OCI-LY3 (cell line): ENCODE results near the gene FAM131A.

Source experiments
- H2AFZ ChIP-seq: fragments of 200-600, 300-600 bp; shearing (Covaris generic); 2 replicates; pipeline ENCODE4 v1.6.0; 2014; ENCODE audit warnings: antibody characterized with exemption, low read depth, low read length
- H3K27ac ChIP-seq: fragments of 200-600, 300-600 bp; sonication (generic); 2 replicates; pipeline ENCODE4 v1.5.1; 2014; ENCODE audit warnings: mild to moderate bottlenecking, low read length, moderate library complexity, mixed read lengths
- H3K27me3 ChIP-seq: fragments of 200-600, 300-600 bp; sonication (generic); 2 replicates; pipeline ENCODE4 v1.6.1; 2014; ENCODE audit warnings: low read depth, low read length, mixed read lengths
- H3K36me3 ChIP-seq: fragments of 200-600, 300-600 bp; sonication (generic); replicated peaks from 2 replicates; pipeline ENCODE3; 2014; ENCODE audit warnings: low read depth, low read length, mixed read lengths
- H3K4me1 ChIP-seq: fragments of 300-600, 200-600 bp; sonication (generic); 2 replicates; pipeline ENCODE4 v1.6.1; 2014; ENCODE audit warnings: low read length, mixed read lengths
- H3K4me2 ChIP-seq: fragments of 200-600, 300-600 bp; sonication (generic); 2 replicates; pipeline ENCODE4 v1.6.1; 2014; ENCODE audit warnings: low read length, mixed read lengths
- H3K4me3 ChIP-seq: fragments of 300-600, 200-600 bp; sonication (generic); 2 replicates; pipeline ENCODE4 v1.5.1; 2014; ENCODE audit warnings: antibody characterized with exemption, mild to moderate bottlenecking, low read length, moderate library complexity
- H3K79me2 ChIP-seq: fragments of 300-600, 200-600 bp; shearing (Covaris generic); 2 replicates; pipeline ENCODE4 v1.6.1; 2014; ENCODE audit warnings: mild to moderate bottlenecking, low read length, mixed read lengths
- H3K9ac ChIP-seq: fragments of 300-600, 200-600 bp; shearing (Covaris generic); 2 replicates; pipeline ENCODE4 v1.6.0; 2014; ENCODE audit warnings: mild to moderate bottlenecking, low read length, moderate library complexity
- H3K9me3 ChIP-seq: fragments of 200-600, 300-600 bp; shearing (Covaris generic); 2 replicates; pipeline ENCODE4 v1.6.1; 2014; ENCODE audit warnings: low read length, mixed read lengths; ENCODE audit not compliant: insufficient read depth
- H4K20me1 ChIP-seq: fragments of 200-600, 300-600 bp; sonication (generic); 2 replicates; pipeline ENCODE4 v1.6.1; 2016; ENCODE audit warnings: low read length, mixed read lengths; ENCODE audit not compliant: insufficient read depth
- CTCF ChIP-seq: fragments of 200-600, 300-600 bp; sonication (generic); IDR thresholded peaks from 2 replicates; pipeline ENCODE4 v1.5.1; 2014; ENCODE audit warnings: antibody characterized with exemption, low read length, low read depth
- EZH2phosphoT487 ChIP-seq: fragments of 200-600 bp; shearing (Covaris generic); IDR thresholded peaks from 2 replicates; pipeline ENCODE4 v1.6.1; 2018; ENCODE audit warnings: antibody characterized with exemption, mixed run types, low read depth

Gene FAM131A

GRCh38 chr3:184383033-184383740 lies 45.8 kb downstream of the FAM131A start:
- H4K20me1 ChIP-seq = no peaks in the 10 kb centered on the region
- no peak overlapping the region for H3K9ac ChIP-seq
- H3K9me3 ChIP-seq = no peaks in the 10 kb centered on the region
- no peak overlapping the region for H3K4me3 ChIP-seq
- no peaks in the 10 kb centered on the region for H3K27me3 ChIP-seq
- H3K27ac ChIP-seq = no peak overlapping the region
- TF ChIP-seq CTCF (no peak), EZH2phosphoT487 (no peak)
- no peaks in the 10 kb centered on the region for H3K36me3 ChIP-seq
- no peaks in the 10 kb centered on the region for H3K79me2 ChIP-seq
- no peak overlapping the region for H2AFZ ChIP-seq
- no peaks in the 10 kb centered on the region for H3K4me1 ChIP-seq
- H3K4me2 ChIP-seq = no peak overlapping the region

- Histone ChIP-seq H3K4me1 (no peaks in the 10 kb centered on the region), H3K9me3 (no peaks in the 10 kb centered on the region), H3K79me2 (no peaks in the 10 kb centered on the region)
Observed at GRCh38 chr3:184384342-184384741, 46.9 kb downstream of the FAM131A start.

GRCh38 chr3:184384856-184385422 lies 47.5 kb downstream of the FAM131A start:
- H3K4me1 ChIP-seq = no peaks in the 10 kb centered on the region
- no peak overlapping the region for H3K4me3 ChIP-seq
- H3K27me3 ChIP-seq = no peaks in the 10 kb centered on the region
- H3K9me3 ChIP-seq = no peaks in the 10 kb centered on the region
- no peaks in the 10 kb centered on the region for H3K79me2 ChIP-seq
- H3K27ac ChIP-seq = no peak overlapping the region
- H3K36me3 ChIP-seq = no peaks in the 10 kb centered on the region
- no peaks in the 10 kb centered on the region for H4K20me1 ChIP-seq
- no peak overlapping the region for H3K9ac ChIP-seq
- no peak overlapping the region for H3K4me2 ChIP-seq
- TF ChIP-seq EZH2phosphoT487 = no peak
- no peak for TF ChIP-seq CTCF
- no peak overlapping the region for H2AFZ ChIP-seq

More at GRCh38 chr3:184384342-184384741, 46.9 kb downstream of the FAM131A start:
- Histone ChIP-seq H3K4me3 (no peak overlapping the region), H3K4me2 (no peak overlapping the region), H3K36me3 (no peaks in the 10 kb centered on the region), H3K27me3 (no peaks in the 10 kb centered on the region), H2AFZ (no peak overlapping the region), H3K27ac (no peak overlapping the region), H3K9ac (no peak overlapping the region), H4K20me1 (no peaks in the 10 kb centered on the region)
- no peak for TF ChIP-seq CTCF
- no peak for TF ChIP-seq EZH2phosphoT487

- H3K9me3 ChIP-seq = no peaks in the 10 kb centered on the region
- no peaks in the 10 kb centered on the region for H3K4me1 ChIP-seq
- TF ChIP-seq EZH2phosphoT487 (no peak), CTCF (no peak)
- no peaks in the 10 kb centered on the region for H3K27me3 ChIP-seq
- no peaks in the 10 kb centered on the region for H3K36me3 ChIP-seq
- H4K20me1 ChIP-seq = no peaks in the 10 kb centered on the region
- no peak overlapping the region for H3K4me2 ChIP-seq
- no peak overlapping the region for H2AFZ ChIP-seq
- no peaks in the 10 kb centered on the region for H3K79me2 ChIP-seq
- H3K27ac ChIP-seq = no peak overlapping the region
- no peak overlapping the region for H3K4me3 ChIP-seq
- H3K9ac ChIP-seq = no peak overlapping the region
Observed at GRCh38 chr3:184386047-184386806, 48.8 kb downstream of the FAM131A start.
